HG03159 (cell line): ENCODE measurements around the gene RRAS2.
A peak's percentile ranks its signal among the peaks of the same experiment; 100 is the strongest.

ENCODE experiments used
- ATAC-seq: cut with Tn5 transposase; IDR thresholded peaks from one replicate; pipeline ENCODE4 v1.9.1; 2021; ENCODE audit warnings: mild to moderate bottlenecking, moderate library complexity; ENCODE audit not compliant: unreplicated experiment

RRAS2 gene

DNA sequence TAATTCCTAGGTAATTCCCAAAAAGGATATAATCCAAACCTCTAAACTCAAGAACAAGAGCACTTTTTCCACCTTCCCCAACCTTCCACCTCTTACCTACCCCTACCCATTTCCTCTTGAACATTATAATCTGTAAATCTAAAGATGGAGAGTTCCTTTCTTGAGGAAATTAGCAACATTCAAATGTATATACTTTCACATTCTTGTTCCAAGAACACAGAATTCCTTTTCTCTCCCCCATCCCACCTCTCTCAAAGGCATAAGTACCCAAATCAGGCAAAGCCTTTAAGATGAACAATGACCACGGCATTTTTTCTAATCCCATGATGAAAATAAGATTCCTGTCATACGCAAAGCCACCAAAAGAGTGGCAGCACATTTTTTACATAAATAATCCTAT, 18.3 kb downstream of the RRAS2 start:
- no peak for ATAC-seq

DNA sequence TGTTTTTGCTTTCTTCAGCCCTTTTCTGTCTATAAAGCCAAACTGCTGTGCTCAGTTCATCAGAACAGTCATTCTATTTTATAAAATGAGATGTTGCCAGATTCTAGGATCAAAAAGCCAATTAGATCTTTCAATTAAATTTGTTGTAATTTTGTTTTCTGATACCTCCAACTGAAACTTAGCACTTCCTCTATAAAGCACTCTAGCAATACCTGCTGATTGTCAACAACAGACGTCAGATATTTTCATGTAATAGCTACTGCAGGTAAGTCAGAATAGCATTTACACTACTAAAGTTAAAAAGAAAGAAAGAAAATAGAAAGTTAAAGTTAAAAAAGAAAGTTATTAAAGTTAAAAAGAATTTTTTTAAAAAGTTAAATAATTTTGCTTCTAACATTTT, 19.6 kb downstream of the RRAS2 start:
- ATAC-seq: no peak

DNA sequence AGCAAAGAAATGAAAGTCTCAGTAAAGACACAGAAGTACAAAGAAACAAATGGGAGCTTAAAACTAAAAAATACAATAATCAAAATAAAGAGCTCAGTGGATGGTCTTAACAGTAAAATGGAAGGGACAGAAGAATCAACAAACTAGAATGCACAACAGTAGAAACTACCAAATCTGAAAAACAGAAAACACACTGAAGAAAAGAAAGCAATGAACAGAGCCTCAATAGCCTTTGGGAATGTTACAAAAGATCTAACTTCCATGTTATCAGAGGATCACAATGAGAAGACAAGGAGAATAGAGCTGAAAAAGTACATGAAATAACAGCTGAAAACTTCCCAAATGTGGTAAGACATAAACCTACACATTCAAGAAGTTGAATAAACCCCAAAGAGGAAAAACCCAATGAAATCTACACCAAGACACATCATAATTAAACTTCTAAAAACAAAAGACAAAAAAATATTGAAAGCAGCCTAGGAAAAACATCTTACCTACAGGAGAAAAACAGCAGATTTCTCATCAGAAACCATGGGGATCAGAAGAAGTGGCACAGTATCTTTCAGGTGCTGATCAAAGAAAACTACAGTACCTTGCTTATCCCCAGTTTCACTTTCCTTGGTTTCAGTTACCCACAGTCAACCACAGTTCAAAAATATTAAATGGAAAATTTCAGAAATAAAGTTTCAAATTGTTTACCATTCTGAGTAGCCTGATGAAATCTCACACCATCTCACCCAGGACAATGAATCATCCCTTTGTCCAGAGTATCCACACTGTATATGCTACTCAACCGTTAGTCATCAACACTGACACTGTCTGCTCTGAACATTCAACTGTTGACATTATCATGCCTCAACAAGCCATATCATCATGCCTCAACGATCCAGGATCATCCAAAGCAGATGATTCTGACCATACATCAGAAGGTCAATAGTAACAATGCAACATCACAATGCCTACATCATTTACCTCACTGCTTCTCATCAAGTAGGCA, 22.2 kb downstream of the RRAS2 start:
- ATAC-seq: no peak

DNA sequence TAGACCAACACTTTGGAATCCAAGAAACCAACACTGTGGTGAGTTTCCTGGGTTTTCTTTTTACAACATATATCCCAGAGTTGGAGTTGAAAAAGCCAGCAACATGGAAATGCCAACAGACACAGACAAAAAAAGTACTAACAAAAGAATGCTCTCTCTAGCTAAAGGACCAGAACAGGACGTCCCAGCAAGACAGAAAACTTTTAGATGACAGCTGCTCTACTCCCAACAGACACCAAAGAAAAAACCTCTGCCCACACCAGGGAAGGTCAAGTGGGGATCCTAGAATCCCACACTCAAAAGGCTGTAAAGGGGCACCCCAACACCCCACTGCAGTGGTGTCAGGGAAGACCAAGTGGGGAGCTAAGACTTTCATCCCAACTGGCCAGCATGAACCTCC, 23.3 kb downstream of the RRAS2 start:
- no peak for ATAC-seq

DNA sequence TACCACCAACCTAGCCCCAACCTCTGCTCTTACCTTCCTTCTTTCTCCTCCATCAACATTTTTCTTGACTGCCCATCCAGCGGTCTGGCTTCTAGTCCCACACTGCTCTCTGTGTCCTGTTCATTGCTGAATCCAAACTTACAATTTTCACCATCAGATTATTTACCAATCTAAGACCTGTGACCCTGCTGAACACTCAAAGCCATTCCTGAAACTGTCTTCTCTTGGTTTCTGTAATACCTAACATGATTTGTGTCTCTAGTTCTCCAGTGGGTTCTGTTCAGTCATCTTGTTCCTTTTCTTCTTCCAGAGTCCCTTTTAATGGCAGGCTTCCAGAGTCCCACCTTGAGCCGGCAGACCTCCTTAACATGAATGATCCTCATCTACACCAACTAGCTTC, 24.1 kb downstream of the RRAS2 start:
- ATAC-seq: no peak

DNA sequence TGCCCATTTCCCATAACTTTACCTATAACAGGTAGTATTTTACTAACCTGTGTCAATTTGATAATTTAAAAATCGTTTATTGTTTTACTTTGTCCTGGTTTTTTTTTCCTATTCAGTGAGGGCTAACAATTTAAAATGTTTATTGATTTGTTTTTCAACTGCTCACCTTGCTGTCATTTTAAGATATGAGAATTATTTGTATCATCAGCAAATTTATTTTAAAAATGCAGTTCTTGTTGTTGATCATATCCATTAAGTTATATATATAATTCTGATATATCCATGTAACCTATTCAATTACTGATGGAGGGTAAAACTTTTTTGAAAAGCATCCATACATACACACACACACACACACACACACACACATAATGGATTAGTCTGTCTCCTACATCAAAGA, 24.8 kb downstream of the RRAS2 start:
- ATAC-seq: no peak

DNA sequence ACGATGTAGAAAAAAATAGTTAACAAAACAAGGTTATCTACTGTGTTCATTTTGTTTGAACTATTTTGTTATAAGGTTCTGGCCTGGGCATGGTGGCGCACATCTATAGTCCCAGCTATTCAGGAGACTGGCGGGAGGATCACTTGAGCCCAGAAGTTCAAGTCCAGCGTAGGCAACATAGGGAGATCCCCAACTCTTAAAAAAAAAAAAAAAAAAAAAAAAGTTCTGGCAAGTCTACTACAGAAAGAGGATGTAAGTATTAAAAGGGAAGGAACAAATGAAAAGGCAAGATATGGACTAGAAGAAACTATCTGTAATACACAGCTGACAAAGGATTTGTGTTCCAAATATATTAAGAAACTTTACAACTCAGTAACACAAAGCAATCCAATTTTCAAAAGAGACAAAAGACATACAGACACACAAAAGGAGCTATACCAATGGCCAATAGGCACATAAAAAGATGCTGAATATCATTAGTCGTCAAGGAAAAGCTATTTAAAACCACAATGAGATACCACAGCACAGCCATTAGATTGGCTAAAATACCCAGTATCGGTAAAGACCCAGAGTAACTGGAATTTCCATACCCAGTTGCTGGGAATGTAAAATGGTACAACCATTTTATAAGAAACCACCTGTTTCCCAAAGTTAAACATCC, 27.4 kb downstream of the RRAS2 start:
- ATAC-seq: peak; percentile 59

DNA sequence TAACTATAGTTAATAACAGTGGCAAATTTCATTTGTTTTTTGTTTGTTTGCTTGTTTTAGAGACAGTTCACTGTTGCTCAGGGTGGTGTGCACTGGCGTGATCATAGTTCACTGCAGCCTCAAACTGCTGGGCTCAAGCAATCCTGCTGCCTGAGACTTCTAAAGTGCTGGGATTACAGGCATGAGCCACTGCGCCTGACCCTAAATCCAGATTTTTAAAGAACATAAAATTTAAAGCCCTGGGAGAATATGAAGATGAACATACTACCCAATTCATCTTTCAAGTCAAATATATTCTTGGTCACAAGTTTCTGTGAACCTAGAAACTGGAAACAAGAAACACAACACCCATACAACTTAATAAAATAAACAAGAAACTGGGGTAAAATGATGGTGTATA, 28.1 kb downstream of the RRAS2 start:
- no peak for ATAC-seq

DNA sequence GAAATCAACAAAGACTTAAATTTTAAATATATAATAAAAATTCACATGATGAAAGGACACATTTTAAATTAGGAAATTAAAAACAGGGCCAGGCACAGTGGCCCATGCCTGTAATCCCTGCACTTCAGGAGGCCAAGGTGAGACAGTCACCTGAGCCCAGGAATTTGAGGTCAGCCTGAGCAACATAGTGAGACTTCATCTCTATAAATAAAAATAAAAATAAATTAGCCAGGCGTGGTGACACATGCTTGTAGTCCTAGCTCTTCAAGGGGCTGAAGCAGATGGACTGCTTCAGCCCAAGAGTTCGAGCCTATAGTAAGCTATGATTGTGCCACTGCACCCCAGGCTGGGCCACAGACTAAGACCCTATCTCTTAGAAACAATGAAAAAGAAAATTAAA, 29.3 kb downstream of the RRAS2 start:
- no peak for ATAC-seq

DNA sequence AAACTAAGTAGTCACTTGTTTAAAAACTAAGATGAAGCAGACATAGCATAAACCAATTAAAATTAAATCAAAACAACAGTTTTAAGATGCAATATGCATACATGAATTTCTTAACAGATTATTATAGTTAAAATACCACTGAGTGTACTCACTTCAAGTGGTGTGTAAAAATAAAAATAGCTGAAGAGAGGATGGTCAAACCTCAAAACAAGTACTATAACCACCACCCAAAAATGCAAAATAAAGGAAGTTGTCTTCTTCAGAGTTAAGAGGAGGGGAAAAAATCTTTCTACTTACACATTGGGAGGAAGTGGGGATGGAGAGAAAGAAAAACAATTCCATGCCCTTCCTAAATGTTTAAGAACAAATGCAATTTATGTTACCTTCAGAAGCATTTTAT, 31.9 kb downstream of the RRAS2 start:
- ATAC-seq: no peak

DNA sequence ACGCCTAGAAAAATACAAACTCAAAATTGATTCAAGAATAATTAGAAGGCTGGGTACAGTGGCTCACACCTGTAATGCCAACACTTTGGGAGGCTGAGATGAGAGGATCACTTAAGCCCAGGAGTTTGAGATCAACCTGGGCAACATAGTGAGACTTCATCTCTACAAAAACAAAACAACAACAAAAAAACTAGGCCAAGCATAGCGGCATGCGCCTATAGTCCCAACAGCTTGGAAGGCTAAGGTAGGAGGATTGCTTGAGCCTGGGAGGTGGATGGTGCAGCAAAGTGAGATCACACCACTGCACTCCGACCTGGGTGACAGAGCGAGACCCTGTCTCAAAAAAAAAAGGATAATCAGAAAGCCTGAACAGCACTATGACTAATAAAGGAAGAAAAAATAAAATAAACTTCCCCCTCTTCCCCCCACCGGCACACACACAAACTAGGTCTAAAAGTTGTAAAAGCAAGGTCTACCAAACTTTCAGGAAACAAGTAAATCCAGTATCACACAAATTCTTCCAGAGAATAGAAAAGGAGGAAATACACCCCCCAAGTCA, 35.8 kb downstream of the RRAS2 start:
- ATAC-seq: no peak

DNA sequence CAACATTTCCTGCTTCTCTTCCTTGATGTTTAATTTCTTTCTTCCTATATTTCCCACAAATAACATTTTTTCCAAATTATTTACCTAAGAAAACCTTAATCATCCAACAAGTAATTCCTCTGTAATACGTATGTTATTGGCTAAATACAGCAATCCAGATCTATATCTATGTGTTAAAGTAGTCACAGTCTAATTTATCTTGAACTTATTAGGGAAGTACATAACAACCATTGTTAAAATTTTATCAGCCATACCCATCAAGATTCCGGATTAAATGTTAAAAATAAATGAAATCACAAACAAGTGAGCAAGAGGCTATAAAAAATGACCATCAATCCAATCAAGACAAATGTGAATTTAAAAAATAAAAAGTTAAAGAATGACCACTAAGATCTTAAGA, 36.5 kb downstream of the RRAS2 start:
- ATAC-seq: no peak

DNA sequence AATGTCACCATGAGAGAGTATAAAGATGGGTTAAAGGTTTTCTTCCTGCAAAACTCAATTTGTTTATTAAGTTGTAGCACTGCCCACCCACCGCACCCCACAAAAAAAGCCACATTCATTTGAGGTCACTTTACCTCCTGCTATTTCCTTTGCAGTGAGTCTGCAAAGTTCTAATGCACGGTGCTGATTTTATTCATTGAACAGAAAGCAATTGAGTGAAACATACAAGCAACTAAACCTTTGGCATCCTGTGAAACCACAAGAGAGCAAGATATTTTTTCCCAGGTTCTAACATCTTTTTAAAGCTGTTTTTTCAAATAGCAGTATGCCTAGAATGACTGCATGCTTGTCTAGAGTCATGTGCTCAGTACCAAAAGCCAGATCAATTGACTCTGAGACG, 39.0 kb downstream of the RRAS2 start:
- peak; percentile 43 for ATAC-seq

DNA sequence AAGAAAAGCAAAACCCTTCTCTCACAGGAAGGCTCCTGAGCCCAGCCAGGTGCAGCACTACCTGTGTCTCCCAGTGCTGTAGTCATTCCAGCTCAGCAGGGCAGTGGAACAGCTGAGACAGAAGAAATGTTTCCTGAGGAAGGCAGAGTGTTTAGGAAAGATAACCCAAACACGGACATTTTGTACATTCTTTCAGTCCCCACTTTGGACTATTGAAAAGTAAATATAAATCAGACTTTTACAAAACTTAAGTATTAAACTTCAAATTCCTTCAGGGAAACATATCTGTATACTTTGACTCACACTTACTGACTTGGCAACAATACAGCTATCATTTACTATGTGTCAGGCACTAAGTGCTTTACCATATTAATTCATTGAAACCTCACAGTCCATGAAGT, 40.4 kb downstream of the RRAS2 start:
- no peak for ATAC-seq

DNA sequence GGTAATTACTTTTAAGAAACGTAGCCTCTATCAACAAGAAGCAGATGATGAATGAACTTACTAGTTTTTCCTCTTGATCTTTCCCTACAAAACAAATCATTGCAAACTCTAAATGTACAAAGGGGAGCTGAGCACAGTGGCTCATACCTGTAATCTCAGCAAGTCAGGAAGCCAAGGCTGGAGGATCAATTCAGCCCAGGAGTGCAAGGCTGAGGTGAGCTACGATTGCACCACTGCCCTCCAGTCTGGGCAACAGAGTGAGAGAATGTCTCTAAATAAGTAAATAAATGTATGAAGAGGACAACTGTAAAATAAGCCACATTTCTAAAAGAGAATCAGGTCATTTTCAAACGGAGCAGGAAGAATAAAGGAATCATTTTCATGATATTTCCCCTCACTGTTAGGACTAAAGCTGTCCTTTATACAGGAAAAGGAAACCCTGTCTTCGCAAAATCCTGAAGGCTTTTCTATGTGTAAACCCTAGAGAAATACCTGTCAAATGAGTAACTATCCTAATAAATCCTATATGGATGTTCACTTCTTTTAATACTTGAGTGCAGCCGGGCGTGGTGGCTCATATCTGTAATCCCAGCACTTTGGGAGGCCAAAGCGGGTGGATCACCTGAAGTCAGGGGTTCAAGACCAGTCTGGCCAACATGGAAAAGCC, 41.2 kb downstream of the RRAS2 start:
- ATAC-seq: no peak

DNA sequence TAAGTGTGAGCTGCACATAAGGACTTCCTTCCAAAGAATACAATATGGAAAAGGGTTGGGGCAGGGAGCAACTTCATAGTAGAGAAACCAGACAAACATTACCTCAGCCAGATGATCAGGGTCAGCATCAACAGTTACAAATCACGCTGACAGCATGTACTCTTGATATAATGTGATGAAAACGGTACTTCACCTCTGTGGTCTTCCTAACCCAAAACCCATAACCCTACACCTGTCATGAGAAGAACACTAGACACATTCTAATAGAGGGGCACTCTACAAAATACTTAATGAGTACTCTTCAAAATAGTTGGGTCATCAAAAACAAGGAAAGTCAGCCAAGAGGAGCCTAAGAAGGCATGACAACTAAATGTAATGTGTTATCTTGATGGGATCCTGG, 43.9 kb downstream of the RRAS2 start:
- peak; percentile 41 for ATAC-seq

DNA sequence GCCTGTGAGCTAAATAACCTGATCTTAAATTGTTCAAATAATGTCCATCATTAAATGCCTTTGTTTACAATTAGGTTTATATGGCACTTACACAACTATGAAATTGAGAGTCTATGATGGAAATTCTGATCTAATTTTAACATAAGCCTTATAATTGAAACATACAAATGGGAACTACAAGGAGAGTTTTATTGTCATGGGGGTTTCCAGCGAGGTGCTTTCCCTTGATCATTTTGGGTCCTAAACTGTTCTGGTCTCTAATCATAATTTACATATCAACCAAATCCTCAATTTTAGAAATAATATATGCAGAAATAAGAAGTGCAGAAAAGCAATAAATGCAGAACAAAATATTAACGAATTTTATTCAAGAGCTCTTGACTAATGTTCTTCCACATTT, 44.9 kb downstream of the RRAS2 start:
- no peak for ATAC-seq

DNA sequence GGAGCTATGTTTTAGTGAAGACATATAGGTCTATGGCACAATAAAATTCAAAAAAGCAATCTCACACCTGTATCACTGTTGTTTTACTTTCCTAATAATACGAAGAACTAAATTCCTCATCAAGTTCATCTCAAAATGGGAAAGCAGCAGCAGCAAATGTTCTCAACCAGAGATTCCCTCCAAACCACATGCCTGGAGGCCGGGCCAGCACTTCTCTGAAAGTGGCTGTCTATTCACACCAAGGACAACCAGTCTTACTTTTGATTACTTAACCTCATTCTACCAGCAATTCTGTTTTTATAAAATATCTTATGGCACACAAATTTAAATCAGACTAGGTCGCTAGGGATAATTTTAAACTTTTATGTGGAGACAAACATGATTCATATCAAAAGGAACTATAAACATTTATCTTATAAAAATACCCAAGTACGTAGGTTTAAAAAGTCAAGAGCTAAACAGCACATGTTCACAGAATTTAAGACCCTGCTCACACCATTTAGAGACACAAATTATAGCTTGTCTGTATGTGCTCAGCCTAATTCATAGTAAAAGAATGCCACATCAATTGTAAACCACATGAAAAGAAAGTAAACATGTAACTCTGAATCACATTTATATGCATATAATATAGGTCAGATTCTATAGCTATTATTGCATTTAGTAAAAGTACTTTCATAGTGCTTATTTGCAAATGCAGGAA, 46.1 kb downstream of the RRAS2 start:
- no peak for ATAC-seq

DNA sequence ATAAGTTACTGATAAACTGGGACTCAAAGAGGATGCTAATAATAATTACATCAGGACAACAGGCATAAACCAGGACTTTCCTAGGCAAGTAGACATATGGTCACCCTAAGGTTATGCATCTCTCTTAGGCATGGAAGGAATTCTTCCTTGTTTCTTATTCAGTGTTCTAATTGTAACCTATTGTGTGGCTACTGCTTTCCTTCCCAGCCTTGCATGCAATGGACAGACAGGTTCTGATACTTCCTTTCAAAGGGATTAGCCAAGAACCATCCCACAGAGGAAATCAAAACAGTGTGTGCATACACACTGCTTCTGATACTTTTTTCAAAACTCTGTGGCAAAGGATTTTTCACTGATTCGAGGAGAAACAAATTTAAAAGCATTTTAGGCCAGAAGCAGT, 48.3 kb downstream of the RRAS2 start:
- ATAC-seq: no peak

DNA sequence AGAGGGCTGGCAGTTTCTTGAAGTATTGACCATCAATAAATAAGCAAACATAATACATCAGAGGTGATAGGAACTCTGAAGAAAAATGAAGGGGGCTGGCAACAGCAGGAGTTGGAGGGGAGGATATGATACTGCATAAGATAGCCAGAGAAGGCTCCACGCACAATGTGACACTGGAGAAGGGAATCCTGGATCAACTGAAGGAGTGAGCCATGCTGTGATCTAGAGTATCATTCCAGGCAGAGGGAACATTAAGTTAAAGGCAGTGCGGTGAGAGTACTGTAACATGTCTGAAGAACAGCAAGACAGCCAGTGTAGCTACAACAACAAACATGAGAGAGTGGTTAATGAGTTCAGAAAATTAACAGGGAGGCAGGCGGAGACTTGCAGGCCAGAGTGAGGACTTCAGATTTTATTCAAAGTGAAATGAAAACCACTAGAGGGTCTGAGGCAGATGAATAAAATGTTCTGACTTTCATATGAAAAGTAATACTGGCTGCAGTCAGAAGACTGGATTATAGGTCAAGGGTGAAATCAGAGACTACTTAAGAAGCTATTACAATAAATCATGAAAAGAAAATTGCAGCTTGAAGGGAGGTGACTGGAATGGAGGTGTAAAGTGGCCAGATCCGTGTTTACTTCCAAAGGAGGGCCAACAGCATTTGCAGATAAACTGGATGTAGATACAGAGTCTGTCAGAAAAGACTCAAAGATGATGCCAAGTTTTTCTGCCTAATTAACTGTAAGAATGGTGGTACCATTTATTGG, 49.4 kb downstream of the RRAS2 start:
- no peak for ATAC-seq
